NCI-H2227 (cell line): Measurements from ENCODE around the gene THAP5.
A peak's percentile ranks its signal among the peaks of the same experiment; 100 is the strongest.

ENCODE experiments used
- DNase-seq: peaks from one replicate; lab custom pipeline; 2025; ENCODE audit not compliant: unreplicated experiment; lab: John Stamatoyannopoulos, UW

The THAP5 gene

DNA sequence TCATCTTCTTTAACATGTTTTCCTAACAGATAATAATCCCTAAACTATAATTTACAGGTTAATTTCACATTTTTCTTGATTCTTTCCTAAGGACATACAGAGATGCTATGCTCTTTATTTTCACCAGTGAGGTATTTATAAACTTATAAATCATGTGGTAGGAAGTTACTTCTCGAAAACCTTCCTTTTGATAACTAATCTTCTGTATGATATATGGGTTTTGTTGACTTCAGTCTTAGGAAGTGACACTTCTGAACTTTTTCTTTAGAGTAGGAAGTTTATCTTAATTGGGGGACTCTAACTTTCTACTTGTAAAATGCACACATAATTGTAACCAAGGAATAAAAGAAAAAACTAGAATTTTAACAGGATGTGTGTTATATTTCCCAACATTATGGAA is 33.8 kb downstream of the THAP5 start:
- no peak for DNase-seq

DNA sequence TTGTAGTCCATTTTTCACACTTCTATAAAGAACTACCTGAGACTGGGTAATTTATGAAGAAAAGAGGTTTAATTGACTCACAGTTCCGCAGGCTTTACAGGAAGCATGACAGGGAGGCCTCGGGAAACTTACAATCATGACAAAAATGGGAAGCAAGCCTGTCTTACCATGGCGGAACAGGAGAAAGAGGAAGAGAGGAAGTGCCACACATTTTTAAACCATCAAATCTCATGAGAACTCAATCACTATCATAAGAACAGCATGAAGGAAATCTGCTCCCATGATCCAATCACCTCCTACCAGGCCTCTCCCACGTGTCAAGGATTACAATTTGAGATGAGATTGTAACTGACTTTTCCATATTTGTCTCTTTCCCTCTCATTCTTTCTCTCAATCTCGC is 34.2 kb downstream of the THAP5 start:
- DNase-seq = no peak

DNA sequence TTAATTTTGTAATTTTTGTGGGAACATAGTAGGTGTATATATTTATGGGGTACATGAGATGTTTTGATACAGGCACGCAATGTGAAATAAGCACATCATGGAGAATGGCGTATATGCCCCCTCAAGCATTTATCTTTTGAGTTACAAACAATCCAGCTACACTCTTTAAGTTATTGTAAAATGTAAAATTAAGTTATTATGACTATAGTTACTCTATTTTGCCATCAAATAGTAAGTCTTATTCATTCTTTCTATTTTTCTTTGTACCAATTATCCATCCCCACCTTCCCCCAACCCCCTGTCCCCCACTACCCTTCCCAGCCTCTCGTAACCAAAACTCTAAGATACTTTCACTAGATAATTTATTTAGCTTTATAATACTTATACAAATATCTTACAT is 35.8 kb downstream of the THAP5 start:
- no peak for DNase-seq

DNA sequence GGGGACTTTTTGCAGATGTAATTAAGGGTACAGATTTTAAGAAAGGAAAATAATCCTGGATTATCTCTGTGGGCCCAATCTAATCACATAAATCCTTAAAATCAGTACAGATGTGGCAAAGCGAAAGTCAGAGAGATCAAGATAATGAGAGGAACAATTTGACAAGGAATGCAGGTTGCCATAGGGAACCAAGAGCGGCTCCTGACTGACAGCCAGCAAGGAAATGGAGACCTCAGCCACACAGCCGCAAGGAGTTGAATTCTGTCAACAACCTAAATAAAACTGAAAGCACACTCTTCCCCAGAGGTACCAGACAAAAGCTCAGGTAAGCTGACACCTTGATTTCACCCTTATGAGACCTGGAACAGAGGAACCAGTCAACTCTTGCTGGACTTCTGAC is 40.2 kb downstream of the THAP5 start:
- DNase-seq = peak; percentile 34

- DNase-seq = no peak
Observed at GRCh38 chr7:108528183-108528712, 41.3 kb downstream of the THAP5 start.

- DNase-seq = no peak
Observed at GRCh38 chr7:108526768-108527017, 42.8 kb downstream of the THAP5 start.

- peak; percentile 100 for DNase-seq
Observed at GRCh38 chr7:108525985-108526767, 43.3 kb downstream of the THAP5 start, which contains the start of gene PNPLA8. Gene PNPLA8, minus strand, starts transcription at chr7:108526135. Its CDS starts 10,644 bp downstream, at chr7:108515491.

DNA sequence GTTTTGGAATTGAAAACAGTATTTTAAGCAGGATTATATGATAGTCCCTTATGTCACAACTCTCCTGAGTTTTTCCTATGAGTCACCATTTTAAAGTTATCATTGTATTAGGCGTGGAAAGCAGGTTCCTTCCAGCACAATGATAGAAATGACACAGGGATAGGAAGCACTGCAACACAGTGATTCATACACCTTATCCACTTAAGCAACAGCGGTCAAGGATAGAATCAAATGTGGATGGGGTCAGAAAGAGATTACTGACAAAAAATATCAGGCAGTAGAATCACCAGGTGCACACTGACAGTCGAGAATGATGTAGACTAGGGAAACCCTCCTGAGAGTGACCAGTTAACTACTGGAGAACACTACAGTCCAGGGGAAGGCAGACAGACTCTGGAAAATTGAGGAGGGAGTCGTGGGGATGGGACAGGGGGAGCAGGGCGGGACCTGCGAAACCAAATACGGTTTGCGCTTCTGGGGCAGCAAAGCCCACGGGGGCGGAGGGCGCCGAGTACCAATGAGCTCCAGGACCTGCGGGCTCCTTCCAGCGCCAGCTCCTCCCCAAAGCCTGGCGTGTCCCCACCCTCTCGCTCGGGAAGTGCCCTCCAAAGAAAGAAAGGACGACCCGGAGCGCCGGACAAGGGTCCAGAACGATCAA is 44.0 kb downstream of the THAP5 start:
- DNase-seq = no peak

GRCh38 chr7:108522780-108523179 is 46.7 kb downstream of the THAP5 start:
- no peak for DNase-seq

DNA sequence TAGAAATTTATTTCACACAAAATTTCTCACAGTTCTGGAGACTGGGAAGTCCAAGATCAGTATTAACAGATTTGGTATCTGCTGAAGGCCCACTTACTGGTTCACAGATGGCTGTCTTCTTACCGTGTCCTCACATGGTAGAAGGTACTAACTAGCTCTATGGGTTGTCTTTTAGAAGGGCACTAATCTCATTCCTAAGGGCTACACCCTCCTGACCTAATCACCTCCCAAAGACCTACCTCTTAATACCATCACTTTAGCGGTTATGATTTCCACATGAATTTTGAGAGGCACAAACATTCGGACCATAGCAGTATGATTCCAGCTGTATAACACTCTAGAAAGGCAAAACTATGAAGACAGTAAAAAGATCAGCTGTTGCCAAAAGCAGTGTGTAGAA is 51.6 kb downstream of the THAP5 start:
- DNase-seq = no peak

GRCh38 chr7:108515630-108516029 is 53.9 kb downstream of the THAP5 start:
- no peak for DNase-seq

- no peak for DNase-seq
Observed at GRCh38 chr7:108515013-108515412, 54.5 kb downstream of the THAP5 start.
